Right renal cortex interstitium (tissue), 3 donors: ENCODE measurements around the gene COMP. TPM values are rescaled to one million over a fixed set of nuclear protein-coding genes. Genes with fewer than 3 reads are reported as not detected.

ENCODE experiments used
- DNase-seq, 3 donors: peaks; one replicate each; pipeline ENCODE4 v3.0.0-alpha.2; 2013; ENCODE audit warnings: low read depth in 3 of 3, low spot score in 2 of 3
- polyA plus RNA-seq, 3 donors: library from polyadenylated mRNA; unstranded; fragments of 120-200 nt; gene quantifications; one replicate each; pipeline ENCODE4 v1.2.1, GENCODE V29; 2013; ENCODE audit not compliant: insufficient read length in 3 of 3

Gene COMP
- polyA plus RNA-seq, 3 donors: 0.04 to 0.10 (median 0.07) TPM

DNA sequence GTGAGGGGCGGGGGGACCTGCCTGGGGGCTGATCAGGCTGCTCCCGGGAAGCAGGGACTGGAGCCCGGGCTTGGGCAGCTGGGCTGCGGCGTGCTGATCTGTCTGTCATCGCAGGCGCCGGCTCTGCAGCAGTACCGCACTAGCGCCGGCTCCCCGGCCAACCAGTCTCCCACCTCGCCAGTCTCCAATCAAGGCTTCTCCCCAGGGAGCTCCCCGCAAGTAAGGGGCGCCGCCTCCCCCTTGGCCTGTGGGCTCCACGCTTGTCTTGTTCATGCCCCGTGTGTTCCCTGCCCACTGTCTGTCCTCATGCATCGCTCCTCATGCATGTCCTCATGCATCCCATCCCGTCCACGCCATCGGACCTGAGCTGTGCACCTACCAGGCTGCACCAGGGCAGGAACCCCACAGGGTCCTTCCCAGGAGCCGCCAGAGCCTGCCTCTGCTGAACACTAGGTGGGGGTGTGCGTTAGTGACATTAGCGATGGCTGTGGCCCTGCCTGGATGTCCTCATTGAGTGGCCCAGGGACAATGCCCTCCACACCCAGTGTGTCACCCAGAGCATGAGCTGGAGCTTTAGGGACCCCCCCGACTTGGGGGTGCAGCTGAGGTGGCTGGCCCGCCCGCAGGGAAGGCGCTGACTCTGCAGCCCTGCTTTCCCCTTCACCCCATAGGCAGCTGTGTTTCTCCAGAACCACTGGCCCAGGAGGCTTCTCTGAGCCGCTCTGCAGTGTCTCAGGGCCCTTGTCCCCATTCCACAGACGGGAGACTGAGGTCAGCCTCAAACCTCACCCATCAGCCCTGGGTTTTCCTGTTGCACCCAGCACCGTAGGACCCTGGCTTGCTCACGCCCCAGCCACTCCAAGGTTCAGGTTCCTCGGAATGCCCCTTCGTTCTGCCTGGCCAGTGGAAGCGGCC, 19.5 kb downstream of the COMP start:
- DNase-seq: no peak

DNA sequence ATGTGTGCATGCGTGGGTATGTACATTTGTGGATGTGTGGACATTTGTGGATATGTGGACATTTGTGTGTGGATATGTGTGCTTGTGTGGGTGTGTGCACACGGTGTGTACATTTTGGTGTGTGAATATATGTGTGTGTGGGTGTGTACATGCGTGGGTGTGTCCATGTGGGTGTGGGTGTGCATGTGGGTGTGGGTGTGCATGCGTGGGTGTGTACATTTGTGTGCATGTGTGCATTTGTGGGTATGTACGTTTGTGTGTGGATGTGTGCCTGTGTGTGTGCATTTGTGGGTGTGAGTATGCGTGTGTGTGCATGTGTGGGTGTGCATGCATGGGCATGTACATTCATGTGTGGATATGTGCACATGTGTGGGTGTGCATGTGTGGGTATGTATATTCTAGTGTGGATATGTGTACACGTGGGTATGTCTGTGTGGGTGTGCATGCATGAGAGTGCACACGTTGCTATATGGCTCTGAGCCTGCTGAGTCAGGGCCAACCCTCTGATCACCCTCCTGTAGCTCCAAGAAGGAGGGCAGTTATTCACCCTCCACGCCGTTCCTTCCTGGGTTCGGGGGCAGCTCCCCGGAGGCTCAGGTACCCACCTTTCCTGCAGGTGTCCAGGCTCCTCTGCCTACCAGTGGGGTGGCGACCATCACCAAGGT, 20.3 kb downstream of the COMP start:
- DNase-seq: no peak

GRCh38 chr19:18769989-18770528, 21.0 kb downstream of the COMP start:
- DNase-seq: no peak

GRCh38 chr19:18768997-18769891, 21.9 kb downstream of the COMP start:
- no peak for DNase-seq

GRCh38 chr19:18768046-18768771, 22.9 kb downstream of the COMP start:
- no peak for DNase-seq

DNA sequence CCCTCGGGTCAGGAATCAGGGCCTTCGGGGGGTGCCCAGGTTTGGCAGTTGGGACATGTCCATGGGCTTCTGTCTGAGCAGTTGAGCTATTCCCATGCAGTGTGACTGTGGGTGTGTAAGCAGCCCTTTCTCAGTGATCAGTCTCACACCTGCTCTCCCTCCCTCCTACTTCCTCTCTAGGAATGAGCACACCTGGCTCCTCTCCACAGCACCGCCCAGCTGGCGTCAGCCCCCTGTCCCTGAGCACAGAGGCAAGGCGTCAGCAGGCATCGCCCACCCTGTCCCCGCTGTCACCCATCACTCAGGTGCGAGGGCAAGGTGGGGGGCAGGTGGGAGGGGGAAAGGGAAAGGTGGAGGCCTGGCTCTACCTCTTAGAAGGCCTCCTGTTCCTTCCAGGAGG, 25.9 kb downstream of the COMP start:
- no peak for DNase-seq

- no peak for DNase-seq
Observed at GRCh38 chr19:18764591-18765051, 26.5 kb downstream of the COMP start.

DNA sequence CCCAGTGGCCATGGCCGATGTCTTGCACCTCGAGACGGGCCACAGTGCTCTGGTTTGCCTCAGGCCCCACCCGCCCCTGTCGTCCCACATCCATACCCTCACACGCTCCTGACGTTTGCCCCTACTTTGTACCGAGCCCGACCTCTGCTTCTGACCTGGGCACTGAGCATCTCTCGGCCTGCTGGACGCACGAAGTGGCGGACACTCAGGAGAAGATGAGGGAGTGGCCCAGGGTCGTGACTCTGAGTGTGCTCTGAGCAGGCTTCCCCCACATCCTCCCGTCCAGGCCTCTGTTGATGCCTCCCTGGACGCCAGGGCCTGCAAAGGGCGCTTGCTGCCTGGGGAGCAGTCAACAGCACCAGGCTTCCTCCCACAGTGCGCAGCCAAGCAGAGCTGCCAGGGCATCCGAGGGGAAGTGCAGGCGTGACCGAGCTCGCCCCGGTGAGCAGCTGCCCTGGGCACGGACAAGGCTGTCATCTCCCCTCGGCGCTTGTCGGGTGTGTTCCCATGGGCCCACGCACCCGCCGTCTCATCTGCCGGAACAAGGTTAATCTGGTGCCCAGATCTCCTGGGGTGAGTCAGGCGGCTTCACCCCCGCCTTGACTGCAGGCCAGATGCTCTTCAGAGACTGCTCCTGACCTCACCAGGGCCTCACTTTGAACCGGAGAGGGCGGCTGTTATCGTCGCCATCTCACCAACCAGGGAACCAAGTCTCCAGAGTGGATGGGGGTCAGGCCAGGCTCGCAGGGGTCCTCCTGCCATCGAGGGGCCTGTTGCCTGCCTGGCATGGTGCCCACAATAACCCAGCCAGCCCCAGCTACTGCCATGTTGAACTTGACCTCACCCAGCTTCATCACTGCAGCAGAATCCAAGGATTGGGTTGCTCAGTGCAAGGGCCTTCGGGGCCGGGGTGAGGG, 27.2 kb downstream of the COMP start:
- DNase-seq: no peak

DNA sequence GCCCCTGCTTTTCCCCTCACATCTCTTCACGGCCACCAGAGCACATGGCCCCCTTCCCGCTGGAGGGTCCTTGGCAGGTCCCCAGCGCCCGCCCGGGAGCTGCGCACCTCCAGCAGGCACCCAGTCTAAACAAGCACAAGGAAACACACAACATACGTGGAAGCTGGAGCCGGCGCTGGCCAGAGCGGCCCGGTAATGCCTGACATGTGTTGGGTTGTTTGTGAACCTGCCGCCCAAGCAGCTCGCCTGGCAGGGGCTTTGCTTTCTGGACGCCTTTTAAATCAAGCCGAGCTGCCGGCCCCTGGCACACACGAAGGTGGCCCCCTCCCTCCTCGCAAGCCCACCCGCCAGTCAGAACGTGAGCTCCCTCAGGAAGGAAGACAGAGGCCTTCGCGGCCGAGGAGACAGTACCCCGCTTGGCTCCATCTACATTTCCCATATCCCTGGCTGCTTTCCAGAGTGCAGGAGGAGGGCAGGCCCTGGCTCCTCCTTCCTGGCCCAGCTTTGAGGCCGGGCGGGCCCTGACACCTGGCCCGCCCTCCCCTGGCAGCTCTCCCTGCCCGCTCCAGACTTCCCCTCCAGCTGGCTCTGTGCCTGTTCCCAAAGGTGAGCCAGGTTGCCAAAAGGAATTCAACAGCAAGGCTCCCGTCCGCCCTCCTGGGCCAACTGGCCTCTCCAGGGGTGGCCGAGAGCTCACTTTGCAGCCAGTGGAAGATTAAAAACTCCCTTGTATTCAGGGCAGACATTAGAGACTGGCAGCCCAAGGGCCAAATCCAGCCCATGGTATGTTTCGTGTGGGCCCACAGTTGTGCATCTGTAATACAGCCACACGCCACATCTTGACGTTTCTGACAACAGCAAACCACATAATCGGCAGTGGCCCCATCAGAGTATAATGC, 28.7 kb downstream of the COMP start:
- no peak for DNase-seq

- no peak for DNase-seq
Observed at GRCh38 chr19:18761531-18762110, 29.5 kb downstream of the COMP start.

DNA sequence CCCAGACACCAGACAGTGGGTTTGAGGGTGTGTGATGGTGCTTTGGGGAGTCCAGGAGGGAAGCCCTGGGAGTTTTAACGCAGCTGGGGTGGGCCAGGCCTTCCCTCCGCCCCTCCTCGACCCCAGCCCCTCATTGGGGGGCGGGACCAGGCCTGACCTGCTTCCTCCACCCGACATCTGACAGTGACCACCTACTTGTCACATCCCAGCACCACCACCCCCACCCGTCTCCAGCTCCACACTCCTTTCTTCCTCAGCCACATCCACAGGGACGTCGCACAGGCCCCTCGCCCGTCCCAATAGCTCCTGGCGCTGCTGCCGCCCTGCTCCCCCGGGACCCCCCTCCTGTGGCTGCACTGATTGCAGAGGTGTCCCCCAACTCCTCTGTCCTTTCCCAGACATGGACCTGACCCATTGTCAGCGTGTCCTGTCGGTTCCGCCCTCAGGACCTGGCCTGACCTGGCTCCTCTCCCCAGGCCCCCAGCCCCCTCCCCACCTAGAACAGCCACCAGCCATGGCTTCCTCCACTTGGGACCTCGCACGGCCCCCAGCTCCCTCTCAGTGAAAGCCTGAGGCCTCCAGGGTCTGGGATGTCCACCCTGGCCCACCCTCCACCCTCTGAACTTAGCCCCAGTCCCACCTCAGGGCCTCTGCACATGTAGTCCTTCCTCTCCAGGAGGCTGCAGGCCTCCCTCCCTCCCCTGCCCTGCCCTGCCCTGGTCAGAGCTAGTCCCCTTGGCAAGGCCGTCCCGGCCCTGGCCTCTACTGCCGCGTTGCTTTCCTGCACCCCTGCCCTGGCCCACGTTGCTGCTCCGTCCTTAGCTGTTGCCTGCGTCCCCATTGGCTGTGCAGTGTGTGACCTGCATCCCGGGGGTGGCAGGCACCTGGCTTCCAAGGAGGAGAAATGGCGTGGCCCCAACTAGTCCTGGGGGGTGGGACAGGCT, 30.4 kb downstream of the COMP start:
- DNase-seq: no peak

DNA sequence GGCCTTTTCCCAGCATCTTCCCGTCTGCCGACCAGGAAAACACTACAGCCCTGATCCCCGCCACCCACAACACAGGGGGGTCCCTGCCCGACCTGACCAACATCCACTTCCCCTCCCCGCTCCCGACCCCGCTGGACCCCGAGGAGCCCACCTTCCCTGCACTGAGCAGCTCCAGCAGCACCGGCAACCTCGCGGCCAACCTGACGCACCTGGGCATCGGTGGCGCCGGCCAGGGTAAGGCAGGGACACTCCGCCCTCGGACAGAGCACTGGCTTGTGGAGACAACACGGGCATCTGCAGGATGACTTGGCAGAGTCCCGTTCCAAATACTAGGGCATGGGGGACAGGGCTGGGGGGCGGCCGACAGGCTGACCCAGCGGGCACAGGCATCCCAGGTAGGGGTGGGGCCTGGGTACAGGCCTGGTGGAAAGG, 31.1 kb downstream of the COMP start:
- DNase-seq: no peak

DNA sequence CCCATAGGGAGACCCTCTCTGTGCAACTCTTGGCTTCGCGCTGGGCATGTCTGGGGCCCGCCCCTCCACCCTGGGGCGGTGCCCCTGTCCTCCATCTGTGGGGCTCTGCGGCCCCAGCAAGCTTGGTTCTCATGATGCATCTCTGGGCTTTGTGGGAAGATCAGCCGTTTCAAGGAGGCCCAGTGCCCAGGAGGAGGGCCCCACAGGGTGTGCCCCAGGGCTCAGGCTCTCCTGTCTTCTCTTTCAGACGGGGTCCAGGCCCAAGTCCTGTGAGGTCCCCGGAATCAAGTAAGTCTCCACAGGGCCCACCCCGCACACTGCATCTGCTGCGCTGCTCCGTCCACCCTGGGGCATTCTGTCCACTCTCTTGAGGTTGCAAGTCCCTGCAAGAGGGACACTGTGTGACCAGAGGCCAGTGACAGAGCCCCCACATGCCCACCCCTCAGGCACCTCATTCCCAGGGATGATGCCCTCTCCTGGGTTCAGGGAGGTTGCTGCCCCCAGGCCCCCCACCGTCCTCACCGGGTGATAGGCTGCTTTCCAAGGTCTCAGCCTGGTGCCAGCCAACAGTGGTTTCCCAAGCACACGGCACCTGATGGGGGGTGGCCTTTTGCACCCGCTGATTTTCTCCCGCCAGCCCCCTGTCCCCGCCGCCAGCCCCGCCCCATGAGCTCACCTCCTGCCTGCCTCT, 31.7 kb downstream of the COMP start:
- no peak for DNase-seq

- no peak for DNase-seq
Observed at GRCh38 chr19:18756896-18757295, 34.2 kb downstream of the COMP start.

GRCh38 chr19:18754501-18754900, 36.6 kb downstream of the COMP start:
- no peak for DNase-seq

DNA sequence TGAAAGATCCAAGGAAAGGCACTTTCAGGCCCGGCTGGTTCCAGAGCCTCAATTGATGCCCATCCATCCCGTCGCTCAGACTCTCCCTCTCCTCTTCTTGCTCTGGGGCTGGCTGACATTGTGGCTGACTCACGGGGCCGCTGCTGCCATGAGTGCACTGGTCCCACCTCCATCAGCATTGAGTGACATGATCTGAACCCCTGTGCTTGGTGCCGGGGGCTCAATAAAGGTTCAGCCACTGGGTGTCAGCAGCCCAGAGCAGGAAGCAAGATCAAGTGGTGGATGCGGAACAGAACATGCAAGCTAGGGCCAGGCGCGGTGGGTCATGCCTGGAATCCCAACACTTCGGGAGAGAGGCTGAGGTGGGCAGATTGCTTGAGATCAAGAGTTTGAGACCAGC, 39.5 kb downstream of the COMP start:
- no peak for DNase-seq
